ENCODE data around the gene ERMAP.

ERMAP gene

GRCh38 chr1:42816585-42817439 is at the start of gene ERMAP, which contains the start of gene SVBP:
Gene ERMAP (plus strand): TSS chr1:42817122. CDS start chr1:42830449, 13,327 bp downstream.
Gene SVBP (minus strand): TSS chr1:42817397. CDS start chr1:42816544, 853 bp downstream.
- peak within 1 kb of the TSS; percentile 87 for H3K4me3 ChIP-seq (ENCODE audit: low read length)
- TF ChIP-seq CTCF (conservative IDR thresholded peaks at IDR 0.05; ENCODE audit: low read length) = no peak
- peak; percentile 82 for DNase-seq (ENCODE audit: low read depth)

- no peak for TF ChIP-seq CTCF (conservative IDR thresholded peaks at IDR 0.05; ENCODE audit: low read length)
- H3K4me3 ChIP-seq (ENCODE audit: low read length) = peak overlapping the region; percentile 90
- no peak for DNase-seq (ENCODE audit: low read depth)
Measured at GRCh38 chr1:42767510-42768000, 49.4 kb upstream of the ERMAP start.

GRCh38 chr1:42768172-42768571 is 48.8 kb upstream of the ERMAP start:
- H3K4me3 ChIP-seq (ENCODE audit: low read length) = peak overlapping the region; percentile 90
- TF ChIP-seq CTCF (conservative IDR thresholded peaks at IDR 0.05; ENCODE audit: low read length) = no peak
- DNase-seq (ENCODE audit: low read depth) = no peak

- DNase-seq (ENCODE audit: low read depth) = no peak
- no peak overlapping the region for H3K4me3 ChIP-seq (ENCODE audit: low read length)
Measured at GRCh38 chr1:42769811-42770210, 47.1 kb upstream of the ERMAP start.

GRCh38 chr1:42773420-42773819 is 43.5 kb upstream of the ERMAP start:
- no peak for TF ChIP-seq CTCF (conservative IDR thresholded peaks at IDR 0.05; ENCODE audit: low read length)
- no peak overlapping the region for H3K4me3 ChIP-seq (ENCODE audit: low read length)
- no peak for DNase-seq (ENCODE audit: low read depth)

More at GRCh38 chr1:42769811-42770210, 47.1 kb upstream of the ERMAP start:
- TF ChIP-seq CTCF (conservative IDR thresholded peaks at IDR 0.05; ENCODE audit: low read length) = no peak

GRCh38 chr1:42774928-42775526 is 41.9 kb upstream of the ERMAP start:
- H3K4me3 ChIP-seq (ENCODE audit: low read length) = no peak overlapping the region
- no peak for TF ChIP-seq CTCF (conservative IDR thresholded peaks at IDR 0.05; ENCODE audit: low read length)
- no peak for DNase-seq (ENCODE audit: low read depth)
